SU-DHL-6 (cell line): ENCODE measurements around the gene LRRC37A.
"Not testable (repeated sequence)": the region's sequence is repeated elsewhere in the genome, so short reads cannot be mapped to it uniquely, and the experiment has no call there.

Experiments
- EZH2phosphoT487 ChIP-seq: fragments of 200-600 bp; sonication (generic), shearing (Covaris generic); conservative IDR thresholded peaks from 2 replicates; pipeline ENCODE4 v1.6.1; 2018; ENCODE audit warnings: mild to moderate bottlenecking, antibody characterized with exemption, low read length, moderate library complexity, mixed read lengths
- TF ChIP-seq, protein P1 (sequence below): fragments of 200-600 bp; sonication (generic); IDR thresholded peaks from one replicate; pipeline ENCODE4 v1.5.1; 2017; ENCODE audit warnings: antibody characterized with exemption, mild to moderate bottlenecking, low read length, moderate library complexity; ENCODE audit not compliant: insufficient read depth, poor library complexity, severe bottlenecking

DNA sequence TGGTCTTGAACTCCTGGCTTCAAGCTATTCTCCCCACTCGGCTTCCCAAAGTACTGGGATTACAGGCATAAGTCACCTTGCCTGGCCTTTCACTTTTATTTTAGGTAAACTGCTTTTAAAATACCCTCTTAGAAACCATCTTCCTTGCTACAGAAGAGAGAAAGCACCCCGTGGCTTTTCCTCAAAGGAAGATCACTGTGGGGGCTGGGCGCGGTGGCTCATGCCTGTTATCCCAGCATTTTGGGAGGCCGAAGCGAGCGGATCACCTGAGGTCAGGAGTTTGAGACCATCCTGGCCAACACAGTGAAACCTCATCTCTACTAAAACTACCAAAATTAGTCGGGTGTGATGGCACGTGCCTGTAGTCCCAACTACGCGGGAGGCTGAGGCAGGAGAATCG lies 12.3 kb upstream of the LRRC37A start:
- TF ChIP-seq, protein P1, sequence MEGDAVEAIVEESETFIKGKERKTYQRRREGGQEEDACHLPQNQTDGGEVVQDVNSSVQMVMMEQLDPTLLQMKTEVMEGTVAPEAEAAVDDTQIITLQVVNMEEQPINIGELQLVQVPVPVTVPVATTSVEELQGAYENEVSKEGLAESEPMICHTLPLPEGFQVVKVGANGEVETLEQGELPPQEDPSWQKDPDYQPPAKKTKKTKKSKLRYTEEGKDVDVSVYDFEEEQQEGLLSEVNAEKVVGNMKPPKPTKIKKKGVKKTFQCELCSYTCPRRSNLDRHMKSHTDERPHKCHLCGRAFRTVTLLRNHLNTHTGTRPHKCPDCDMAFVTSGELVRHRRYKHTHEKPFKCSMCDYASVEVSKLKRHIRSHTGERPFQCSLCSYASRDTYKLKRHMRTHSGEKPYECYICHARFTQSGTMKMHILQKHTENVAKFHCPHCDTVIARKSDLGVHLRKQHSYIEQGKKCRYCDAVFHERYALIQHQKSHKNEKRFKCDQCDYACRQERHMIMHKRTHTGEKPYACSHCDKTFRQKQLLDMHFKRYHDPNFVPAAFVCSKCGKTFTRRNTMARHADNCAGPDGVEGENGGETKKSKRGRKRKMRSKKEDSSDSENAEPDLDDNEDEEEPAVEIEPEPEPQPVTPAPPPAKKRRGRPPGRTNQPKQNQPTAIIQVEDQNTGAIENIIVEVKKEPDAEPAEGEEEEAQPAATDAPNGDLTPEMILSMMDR: not testable (repeated sequence)
- TF ChIP-seq EZH2phosphoT487: not testable (repeated sequence)
